Measurements from ENCODE around the gene SNX9.
"Not testable (repeated sequence)": the region's sequence is repeated elsewhere in the genome, so short reads cannot be mapped to it uniquely, and the experiment has no call there.

The SNX9 gene

GRCh38 chr6:157831424-157832249 is 8.6 kb downstream of the SNX9 start:
- DNase-seq (ENCODE audit: low spot score): no peak

- DNase-seq (ENCODE audit: low spot score): no peak
These were observed 9.4 kb downstream of the SNX9 start for GRCh38 chr6:157832250-157832967.

- no peak for DNase-seq (ENCODE audit: low spot score)
These were observed 11.5 kb downstream of the SNX9 start for GRCh38 chr6:157834549-157834948.

- DNase-seq (ENCODE audit: low spot score): no peak
These were observed 15.8 kb downstream of the SNX9 start for GRCh38 chr6:157838718-157839430.

- DNase-seq (ENCODE audit: low spot score): no peak
These were observed 16.6 kb downstream of the SNX9 start for GRCh38 chr6:157839606-157840005.

GRCh38 chr6:157840261-157840660 is 17.2 kb downstream of the SNX9 start:
- no peak for DNase-seq (ENCODE audit: low spot score)

GRCh38 chr6:157840776-157841175 is 17.7 kb downstream of the SNX9 start:
- DNase-seq (ENCODE audit: low spot score): no peak

GRCh38 chr6:157841211-157841840 is 18.3 kb downstream of the SNX9 start:
- DNase-seq (ENCODE audit: low spot score): no peak

GRCh38 chr6:157842212-157842611 is 19.2 kb downstream of the SNX9 start:
- DNase-seq (ENCODE audit: low spot score): no peak

- DNase-seq (ENCODE audit: low spot score): not testable (repeated sequence)
These were observed 21.1 kb downstream of the SNX9 start for GRCh38 chr6:157844196-157844595.

GRCh38 chr6:157845493-157846259 is 22.6 kb downstream of the SNX9 start:
- DNase-seq (ENCODE audit: low spot score): no peak

GRCh38 chr6:157847846-157848245 is 24.8 kb downstream of the SNX9 start:
- no peak for DNase-seq (ENCODE audit: low spot score)

- no peak for DNase-seq (ENCODE audit: low spot score)
These were observed 25.6 kb downstream of the SNX9 start for GRCh38 chr6:157848693-157849092.

- DNase-seq (ENCODE audit: low spot score): peak; percentile 30
These were observed 26.4 kb downstream of the SNX9 start for GRCh38 chr6:157849288-157850017.

GRCh38 chr6:157850030-157850429 is 27.0 kb downstream of the SNX9 start:
- DNase-seq (ENCODE audit: low spot score): no peak

GRCh38 chr6:157853018-157853805 is 30.2 kb downstream of the SNX9 start:
- no peak for DNase-seq (ENCODE audit: low spot score)

GRCh38 chr6:157853902-157854502 is 31.0 kb downstream of the SNX9 start:
- DNase-seq (ENCODE audit: low spot score): no peak

- no peak for DNase-seq (ENCODE audit: low spot score)
These were observed 32.3 kb downstream of the SNX9 start for GRCh38 chr6:157855325-157855724.

- DNase-seq (ENCODE audit: low spot score): not testable (repeated sequence)
These were observed 32.8 kb downstream of the SNX9 start for GRCh38 chr6:157855804-157856203.
